ENCODE measurements around the gene POLA1. TPM values are rescaled to one million over a fixed set of nuclear protein-coding genes. Genes with fewer than 3 reads are reported as not detected.

The POLA1 gene
- total RNA-seq, 1 donor from 2014 or later: 25.5 TPM

DNA sequence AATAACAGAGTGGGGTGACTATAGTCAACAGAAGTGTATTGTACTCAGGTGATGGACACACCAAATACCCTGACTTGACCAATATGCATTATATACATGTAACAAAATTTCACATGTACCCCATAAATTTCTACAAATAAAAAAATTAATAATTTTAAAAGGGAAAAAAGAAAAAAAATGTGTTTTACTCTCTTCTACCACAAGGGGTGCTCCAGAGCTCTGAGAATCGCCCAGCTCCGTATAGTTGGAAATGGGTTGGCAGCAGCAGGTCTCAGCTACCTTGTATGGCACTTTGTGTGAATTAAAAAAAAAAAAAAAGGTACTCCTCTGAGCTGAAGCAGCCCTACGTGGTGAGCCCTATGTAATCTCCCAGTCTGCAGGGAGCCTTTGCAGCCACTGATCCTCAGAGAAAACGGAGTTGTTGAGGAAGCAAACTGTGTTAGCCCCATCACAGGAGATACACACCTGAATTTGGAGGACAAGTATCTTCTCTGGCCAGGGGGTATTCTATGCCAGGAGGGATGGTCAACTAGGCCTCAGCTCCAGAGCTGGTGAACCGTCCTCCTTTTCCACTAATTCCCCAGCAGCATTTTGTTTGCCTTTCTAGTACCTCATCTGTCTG is 17.2 kb upstream of the POLA1 start:
- intact Hi-C loops (cut with DNase I): no loop called here
- DNase-seq (ENCODE audit: low spot score) (no peak), ATAC-seq (no peak)

DNA sequence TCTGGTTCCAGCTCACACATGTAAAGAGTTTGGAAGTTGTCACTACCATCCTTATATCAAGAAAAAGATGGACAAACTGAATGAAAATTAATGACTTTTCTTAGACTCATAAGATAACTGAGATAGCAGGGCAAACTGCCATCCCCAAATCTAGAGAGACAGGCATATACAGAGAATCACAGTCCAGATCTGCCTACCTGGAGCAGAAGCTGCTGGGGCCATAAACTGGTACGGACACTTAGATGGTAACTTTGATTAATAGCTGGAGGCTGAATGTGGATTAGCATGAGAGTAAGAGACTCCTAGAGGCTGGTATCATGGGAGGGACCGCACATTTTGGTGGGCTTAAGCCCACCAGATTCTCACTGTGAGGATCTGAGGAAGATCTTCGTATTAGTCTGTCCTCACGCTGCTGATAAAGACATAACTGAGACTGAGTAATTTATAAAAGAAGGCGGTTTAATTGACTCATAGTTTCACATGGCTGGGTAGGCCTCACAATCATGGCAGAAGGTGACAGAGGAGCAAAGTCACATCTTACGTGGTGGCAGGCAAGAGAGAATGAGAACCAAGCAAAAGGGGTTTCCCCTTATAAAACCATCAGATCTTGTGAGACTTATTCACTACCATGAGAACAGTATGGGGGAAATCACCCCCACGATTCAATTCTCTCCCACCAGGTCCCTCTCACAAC is 10.8 kb upstream of the POLA1 start:
- no peak for ATAC-seq
- DNase-seq (ENCODE audit: low spot score): no peak
- intact Hi-C loops (cut with DNase I): no loop called here

DNA sequence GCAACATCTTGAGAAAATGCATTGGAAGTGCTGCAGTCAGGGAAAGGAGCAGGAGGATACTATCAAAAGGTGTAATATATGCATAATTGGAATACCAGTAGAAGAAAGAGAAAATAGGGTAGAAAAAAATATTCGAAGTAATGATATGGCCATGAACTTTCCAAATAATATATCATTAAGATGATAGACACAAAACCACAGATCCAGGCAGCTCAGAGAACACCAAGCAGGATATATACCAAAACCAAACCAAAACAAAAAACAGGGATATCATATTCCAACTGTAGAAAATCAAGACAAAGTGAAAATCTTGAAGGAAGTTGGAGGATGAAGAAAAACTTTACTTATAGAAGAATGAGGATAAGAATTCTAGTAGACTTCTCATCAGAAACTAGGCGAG is 9.7 kb upstream of the POLA1 start:
- DNase-seq (ENCODE audit: low spot score) (no peak), ATAC-seq (no peak)
- intact Hi-C loops (cut with DNase I): no loop called here

DNA sequence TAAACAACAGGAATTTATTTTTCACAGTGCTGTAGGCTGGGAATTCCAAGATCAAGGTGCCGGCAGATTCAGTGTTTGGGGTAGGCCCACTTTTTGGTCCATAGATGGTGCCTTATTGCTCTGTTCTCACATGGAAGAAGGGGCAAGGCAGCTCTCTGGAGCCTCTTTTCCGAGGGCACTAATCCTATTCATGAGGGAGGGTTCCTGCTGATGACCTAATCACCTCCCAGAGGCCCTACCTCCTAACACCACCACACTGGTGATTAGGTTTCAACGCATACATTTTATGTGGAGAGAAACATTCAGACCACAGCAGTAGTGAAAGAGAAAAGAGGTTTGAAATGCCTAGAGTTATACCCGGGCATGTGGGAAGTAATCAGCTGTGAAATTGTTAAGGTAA is 1.4 kb upstream of the POLA1 start:
- intact Hi-C loops (cut with DNase I): no loop called here
- no peak for DNase-seq (ENCODE audit: low spot score)
- no peak for ATAC-seq

DNA sequence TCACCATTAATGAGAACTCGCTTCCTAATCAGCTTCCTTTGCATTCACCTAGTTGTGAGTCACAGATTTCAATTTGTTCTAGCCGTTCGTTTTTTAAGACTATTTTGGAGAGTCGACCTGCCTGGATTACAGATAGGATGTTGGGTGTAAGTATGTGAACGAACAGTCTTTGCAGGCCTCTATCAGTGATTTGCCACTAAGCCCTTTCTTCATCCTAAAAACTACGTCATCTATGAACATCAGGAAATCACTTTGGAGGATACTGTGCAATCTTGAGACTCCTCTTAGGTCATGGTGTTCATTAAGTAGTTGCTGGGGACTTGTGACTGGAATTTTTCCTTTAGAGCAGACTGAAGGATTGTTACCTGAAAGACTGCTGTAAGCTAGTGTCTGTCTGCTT is 1.1 kb downstream of the POLA1 start:
- intact Hi-C loops (cut with DNase I): no loop called here
- no peak for ATAC-seq
- DNase-seq (ENCODE audit: low spot score): no peak

DNA sequence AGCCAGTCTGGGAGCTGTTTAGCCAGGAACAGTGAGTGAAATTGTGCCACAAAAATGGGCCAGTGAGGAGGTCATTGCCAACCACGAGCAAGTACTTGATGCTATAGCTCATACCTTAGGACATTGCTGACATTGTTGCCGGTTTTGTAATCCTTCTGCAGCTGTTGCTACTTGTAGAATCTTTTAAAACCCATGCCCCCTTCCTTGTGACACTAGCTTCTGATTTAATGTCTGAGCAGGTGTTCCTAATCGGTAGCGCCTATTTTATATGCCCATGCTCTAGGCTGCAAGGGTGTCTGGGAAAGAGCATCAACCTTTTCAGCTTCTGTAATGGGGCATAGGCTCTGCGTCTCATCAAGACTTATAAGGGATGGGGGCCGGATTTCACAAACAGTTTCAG is 2.6 kb downstream of the POLA1 start:
- intact Hi-C loops (cut with DNase I): no loop called here
- DNase-seq (ENCODE audit: low spot score) (no peak), ATAC-seq (no peak)

DNA sequence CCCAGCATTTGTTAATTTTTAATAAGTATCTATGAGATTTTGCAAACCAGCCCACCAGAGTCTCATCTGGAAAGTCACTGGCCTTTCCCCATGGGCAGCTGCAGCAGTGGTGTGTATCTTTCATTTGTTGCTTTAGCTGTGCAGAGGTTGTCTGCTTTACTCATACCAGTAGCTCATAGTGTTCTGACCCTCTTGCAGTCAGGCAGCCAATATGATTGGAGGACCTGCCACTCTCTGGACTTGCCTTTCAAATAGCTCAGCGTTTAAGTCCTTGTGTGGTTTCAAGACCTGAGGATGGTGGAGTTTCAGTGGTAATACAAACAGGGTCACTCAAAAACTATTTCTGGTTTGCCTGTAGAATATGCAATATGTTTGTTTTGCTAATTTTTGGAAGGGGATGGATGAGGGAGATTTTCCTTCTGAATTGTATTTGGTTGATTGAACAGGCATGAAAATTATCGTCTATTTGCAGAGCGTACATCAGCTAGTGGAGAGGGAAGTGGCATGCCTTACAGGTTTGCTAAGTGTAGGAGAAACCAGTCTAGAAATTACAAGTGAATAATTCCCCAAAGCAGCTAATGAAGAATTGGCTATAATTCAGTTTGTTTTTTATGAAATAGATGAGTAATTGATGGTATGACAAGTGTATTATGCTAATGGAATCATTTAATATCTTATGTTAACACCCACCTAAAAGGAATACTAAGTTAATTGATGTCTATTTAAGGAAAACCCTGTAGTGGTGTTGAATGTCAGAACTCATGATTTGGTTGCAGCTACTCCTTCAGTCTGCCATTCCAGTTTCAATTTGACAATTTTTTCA is 8.9 kb downstream of the POLA1 start:
- intact Hi-C loops (cut with DNase I): no loop called here
- no peak for ATAC-seq
- DNase-seq (ENCODE audit: low spot score): no peak

- intact Hi-C loops (cut with DNase I): no loop called here
- DNase-seq (ENCODE audit: low spot score) (no peak), ATAC-seq (no peak)
These were observed 9.4 kb downstream of the POLA1 start for GRCh38 chrX:24703185-24703494.

DNA sequence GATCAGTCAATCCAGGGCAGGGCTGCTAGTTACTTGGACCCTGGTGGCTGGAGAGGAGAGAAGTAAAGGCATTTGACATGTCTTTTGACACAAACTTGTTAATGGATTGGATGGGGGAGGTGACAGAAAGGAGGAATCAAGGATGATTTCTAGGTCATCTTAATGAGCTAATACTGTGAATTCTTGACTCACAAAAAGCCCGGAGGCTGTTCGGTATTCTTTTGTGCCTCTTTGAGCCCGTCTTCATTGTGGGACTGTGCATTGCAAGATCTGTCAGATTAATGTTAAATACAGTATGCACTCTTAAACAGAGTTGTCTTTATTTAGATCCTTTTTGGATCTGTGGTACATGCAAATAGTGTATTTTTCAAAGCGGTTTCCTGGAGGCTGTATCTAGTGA is 25.1 kb downstream of the POLA1 start:
- ATAC-seq: no peak
- no peak for DNase-seq (ENCODE audit: low spot score)
- intact Hi-C loops (cut with DNase I): no loop called here

GRCh38 chrX:24720036-24720435 is 26.3 kb downstream of the POLA1 start:
- intact Hi-C loops (cut with DNase I): no loop called here
- DNase-seq (ENCODE audit: low spot score) (no peak), ATAC-seq (no peak)

GRCh38 chrX:24728530-24728929 is 34.8 kb downstream of the POLA1 start:
- intact Hi-C loops (cut with DNase I): no loop called here
- DNase-seq (ENCODE audit: low spot score) (no peak), ATAC-seq (no peak)

DNA sequence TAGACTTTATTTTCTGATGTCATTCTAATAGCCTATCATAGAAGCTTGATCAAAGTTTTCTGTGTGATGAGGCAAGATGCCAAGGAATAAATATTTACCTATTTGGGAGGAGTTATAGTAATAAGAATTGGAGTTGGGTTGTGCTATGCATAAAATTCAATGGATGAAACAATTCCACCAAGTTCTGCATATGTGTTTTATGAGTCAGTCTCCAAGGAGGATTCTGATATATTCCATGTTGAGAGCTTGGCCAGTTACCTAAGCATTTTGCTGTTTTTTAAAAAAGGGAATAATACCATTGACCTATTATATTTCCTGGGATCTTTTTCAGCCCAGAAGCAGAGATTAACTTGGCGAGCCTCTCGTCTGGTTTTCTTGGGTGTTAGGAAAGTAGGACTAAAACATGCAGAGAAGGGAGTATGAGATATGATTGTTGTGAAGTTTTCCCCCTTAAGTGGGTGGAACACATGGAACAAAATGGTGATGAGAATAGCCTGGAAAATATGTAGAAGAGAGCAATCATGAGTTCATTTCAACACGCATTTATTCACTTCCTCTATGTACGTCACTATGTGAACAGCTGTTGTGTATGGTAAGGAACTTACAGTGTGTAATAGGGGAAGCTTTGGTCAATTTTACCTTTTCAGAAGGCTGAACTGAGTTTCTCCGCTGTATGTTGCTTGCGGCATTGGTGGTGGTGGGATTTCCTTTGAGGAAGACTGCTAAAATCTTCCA is 39.2 kb downstream of the POLA1 start:
- ATAC-seq: no peak
- intact Hi-C loops (cut with DNase I): no loop called here
- DNase-seq (ENCODE audit: low spot score): no peak

- DNase-seq (ENCODE audit: low spot score) (no peak), ATAC-seq (no peak)
- intact Hi-C loops (cut with DNase I): no loop called here
These were observed 47.6 kb downstream of the POLA1 start for GRCh38 chrX:24741330-24741729.

DNA sequence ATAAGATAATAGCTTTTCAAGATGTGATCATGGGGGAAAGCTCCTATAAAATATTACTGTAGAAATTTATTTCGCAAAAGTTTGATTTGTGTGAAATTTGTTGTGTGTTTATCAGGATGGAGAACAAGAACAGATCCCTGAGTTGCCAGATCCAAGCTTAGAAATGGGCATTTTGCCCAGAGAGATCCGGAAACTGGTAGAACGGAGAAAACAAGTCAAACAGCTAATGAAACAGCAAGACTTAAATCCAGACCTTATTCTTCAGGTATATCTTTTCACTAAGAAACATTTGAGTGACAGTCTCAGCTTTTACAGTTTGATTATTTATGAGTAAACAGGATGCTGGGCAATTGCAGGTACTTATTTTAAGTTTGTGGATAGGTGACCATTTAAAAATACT is 54.5 kb downstream of the POLA1 start:
- ATAC-seq: no peak
- intact Hi-C loops (cut with DNase I): no loop called here

GRCh38 chrX:24759786-24760185 is 66.1 kb downstream of the POLA1 start:
- no peak for ATAC-seq
- DNase-seq (ENCODE audit: low spot score): no peak
- intact Hi-C loops (cut with DNase I): no loop called here

More for the DNA sequence above, 54.5 kb downstream of the POLA1 start:
- DNase-seq (ENCODE audit: low spot score): no peak

DNA sequence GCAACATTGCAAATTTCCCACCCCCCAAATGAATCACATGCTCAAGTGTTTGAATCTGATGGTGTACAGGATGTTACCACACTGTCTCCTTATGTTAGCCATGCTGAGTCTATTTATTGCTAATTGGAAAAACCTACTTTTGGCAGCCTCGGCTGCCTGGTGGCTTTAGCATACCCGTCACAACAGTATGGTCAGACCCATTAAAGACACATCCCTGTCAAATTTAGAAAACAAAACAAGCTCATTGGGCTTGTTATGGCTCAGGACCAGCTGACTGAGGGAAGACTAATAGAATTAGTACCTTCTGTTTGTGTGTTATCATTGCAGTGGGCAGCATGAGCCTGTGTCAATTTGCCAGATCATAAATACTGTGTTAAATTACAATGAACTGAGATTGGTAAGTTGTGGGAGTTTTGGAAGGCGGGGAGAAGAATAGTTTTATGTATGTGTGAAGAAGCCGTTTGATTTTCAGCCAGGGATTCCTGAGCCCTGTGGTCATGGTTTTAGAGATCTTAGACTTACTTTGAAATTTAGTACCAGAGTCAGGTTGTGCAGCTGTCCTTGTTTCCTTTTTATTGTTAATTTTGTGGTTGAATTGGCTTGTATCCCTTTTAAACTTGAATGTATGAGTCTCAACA is 66.8 kb downstream of the POLA1 start:
- no peak for DNase-seq (ENCODE audit: low spot score)
- no peak for ATAC-seq
- intact Hi-C loops (cut with DNase I): no loop called here

- no peak for ATAC-seq
- intact Hi-C loops (cut with DNase I): no loop called here
These were observed 67.6 kb downstream of the POLA1 start for GRCh38 chrX:24761306-24761705.

GRCh38 chrX:24763989-24764388 is 70.3 kb downstream of the POLA1 start:
- intact Hi-C loops (cut with DNase I): no loop called here
- DNase-seq (ENCODE audit: low spot score): no peak
- no peak for ATAC-seq

More at GRCh38 chrX:24761306-24761705, 67.6 kb downstream of the POLA1 start:
- DNase-seq (ENCODE audit: low spot score): no peak

GRCh38 chrX:24767557-24767956 is 73.8 kb downstream of the POLA1 start:
- DNase-seq (ENCODE audit: low spot score): no peak
- ATAC-seq: no peak
- intact Hi-C loops (cut with DNase I): no loop called here

All from sciatic nerve (tissue), 2 donors.